WI38 (cell line): ENCODE results near the gene CBFA2T3.

Experiments
- H3K4me3 ChIP-seq: 2 replicates; pipeline ENCODE4 v1.5.1; 2011; ENCODE audit warnings: low read depth, mild to moderate bottlenecking, control low read depth, low read length
- TF ChIP-seq, protein P1 (sequence below): IDR thresholded peaks from 2 replicates; pipeline ENCODE4 v1.5.1; 2012; ENCODE audit warnings: low read depth, mild to moderate bottlenecking, control low read depth, low read length

The CBFA2T3 gene

DNA sequence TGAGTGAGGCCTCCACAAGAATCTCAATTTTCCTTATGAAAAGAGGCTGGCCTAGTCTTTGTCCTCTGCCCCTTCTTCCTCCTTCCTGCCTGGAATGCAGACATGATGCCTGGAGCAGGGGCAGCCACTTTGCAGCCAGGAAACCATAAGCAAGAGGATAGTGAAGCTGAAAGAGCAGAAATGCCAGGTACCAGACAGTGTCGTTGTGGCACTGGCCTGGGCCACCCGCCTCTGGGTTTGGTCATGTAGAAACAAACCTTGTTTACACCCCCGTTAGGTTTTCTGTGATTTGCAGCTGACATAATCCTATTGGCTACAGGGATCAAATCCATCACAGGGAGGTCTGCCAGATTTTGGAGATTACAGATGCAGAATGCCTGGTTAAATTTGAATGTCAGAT is 16.5 kb downstream of the CBFA2T3 start:
- TF ChIP-seq, protein P1, sequence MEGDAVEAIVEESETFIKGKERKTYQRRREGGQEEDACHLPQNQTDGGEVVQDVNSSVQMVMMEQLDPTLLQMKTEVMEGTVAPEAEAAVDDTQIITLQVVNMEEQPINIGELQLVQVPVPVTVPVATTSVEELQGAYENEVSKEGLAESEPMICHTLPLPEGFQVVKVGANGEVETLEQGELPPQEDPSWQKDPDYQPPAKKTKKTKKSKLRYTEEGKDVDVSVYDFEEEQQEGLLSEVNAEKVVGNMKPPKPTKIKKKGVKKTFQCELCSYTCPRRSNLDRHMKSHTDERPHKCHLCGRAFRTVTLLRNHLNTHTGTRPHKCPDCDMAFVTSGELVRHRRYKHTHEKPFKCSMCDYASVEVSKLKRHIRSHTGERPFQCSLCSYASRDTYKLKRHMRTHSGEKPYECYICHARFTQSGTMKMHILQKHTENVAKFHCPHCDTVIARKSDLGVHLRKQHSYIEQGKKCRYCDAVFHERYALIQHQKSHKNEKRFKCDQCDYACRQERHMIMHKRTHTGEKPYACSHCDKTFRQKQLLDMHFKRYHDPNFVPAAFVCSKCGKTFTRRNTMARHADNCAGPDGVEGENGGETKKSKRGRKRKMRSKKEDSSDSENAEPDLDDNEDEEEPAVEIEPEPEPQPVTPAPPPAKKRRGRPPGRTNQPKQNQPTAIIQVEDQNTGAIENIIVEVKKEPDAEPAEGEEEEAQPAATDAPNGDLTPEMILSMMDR = no peak
- no peak overlapping the region for H3K4me3 ChIP-seq

DNA sequence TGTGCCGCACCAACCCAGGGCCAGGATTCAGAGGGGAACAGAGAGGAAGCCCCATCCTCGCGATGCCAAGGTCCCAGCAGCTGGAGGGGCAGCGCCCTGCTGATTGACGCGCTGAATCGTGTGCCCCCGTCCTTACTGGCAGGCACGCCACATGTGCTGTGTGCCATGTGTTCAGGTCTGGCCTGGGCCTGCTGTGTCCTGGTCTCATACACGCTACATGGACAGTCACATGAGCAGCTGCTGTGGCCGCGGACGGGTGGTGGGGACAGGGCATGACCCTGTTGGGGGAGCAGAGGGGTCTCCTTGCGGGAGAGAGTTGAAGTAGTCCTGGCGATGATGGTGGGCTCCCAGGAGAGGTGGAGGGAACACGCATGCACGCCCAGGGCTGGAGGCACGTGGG is 18.0 kb downstream of the CBFA2T3 start:
- H3K4me3 ChIP-seq = no peak overlapping the region
- TF ChIP-seq, protein P1 = no peak

DNA sequence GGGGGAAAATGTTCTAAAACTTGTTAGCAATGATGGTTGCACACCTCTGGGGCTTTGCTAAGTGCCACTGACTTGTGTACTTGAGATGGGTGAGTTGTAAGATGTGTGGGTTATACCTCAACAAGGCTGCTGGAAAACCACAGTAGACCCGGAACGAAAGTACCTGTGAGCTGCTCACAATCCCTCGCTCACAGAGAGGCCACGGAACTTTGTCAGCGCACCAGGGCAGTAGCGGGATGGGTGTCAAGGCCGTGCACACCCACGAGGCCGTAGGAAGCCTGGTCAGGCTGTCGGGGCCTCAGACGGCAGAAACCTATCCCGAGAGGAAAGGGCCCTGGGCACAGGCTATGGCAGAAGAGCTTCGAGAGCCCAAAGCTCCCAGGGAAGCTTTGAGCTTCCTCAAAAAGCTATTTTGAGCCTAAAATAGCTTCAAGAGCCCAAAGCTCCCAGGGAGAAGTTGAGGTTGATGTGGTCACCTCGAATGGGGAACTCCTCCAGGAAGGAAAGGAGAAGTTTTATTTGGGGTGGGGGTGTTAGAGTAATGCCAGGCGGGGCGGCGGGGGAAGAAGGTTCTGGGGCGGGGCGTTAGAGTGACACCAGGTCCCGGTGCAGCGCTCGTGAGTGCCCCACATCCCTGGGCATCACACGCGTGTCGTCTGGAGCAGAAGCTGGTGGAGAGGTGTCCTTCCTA is 19.0 kb downstream of the CBFA2T3 start:
- H3K4me3 ChIP-seq = no peak overlapping the region
- TF ChIP-seq, protein P1 = no peak

DNA sequence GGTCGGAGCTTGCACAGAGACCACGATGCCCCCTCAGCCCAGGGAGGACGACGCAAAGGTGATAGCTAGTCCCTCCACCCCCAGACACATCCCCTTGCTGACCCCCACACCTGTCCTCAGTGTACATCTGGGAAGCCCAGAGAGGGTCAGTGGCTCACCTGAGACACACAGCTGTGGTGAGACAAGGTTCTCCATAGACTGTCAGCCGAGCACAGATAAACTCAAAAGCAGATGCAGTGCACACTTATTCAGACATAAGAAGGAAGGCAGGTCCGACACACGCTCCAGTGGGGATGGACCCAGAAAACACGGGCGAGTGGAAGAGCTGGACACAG is 19.6 kb downstream of the CBFA2T3 start:
- TF ChIP-seq, protein P1 = no peak
- H3K4me3 ChIP-seq = no peak overlapping the region

DNA sequence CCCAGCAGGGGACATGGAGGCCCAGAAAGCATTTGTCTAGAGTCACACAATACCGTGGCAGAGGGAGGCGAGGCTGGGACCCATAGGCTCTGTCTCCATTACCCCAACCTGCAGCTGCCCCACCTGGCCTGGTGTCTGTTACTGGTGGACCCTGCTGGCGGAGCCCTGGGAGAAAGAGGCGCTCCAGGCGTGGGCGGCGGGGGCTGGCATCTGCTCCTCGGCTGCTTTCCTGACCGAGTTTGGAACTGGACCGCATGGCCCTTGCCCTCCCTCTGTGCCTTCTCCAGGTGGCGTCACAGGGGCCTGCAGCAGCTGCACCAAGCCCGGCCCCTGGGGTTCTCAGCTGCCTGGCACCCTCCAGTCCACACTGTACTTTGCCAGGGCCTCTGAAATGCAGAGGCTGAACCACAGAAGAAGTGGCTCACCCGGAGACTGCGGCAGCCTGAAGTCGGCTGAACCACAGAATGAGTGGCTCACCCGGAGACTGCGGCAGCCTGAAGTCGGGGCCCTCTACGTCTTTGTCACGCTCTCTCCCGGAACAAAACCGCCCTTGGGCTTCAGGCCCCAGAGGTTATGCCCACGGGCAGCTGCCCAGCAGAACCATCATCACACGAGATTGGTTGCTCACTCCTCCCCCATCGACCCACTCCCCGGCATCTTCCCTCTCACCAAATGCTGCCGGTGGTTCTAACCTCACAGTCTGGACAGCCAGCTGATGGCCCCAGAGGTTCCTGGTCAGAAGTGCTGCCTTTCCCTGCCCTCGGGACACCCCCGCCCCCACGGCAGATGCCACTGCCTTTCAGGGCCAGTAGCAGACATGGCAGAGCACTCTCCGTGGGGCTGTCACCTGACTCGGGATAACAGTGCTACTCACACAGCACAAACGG is 20.2 kb downstream of the CBFA2T3 start:
- TF ChIP-seq, protein P1 = no peak
- no peak overlapping the region for H3K4me3 ChIP-seq

DNA sequence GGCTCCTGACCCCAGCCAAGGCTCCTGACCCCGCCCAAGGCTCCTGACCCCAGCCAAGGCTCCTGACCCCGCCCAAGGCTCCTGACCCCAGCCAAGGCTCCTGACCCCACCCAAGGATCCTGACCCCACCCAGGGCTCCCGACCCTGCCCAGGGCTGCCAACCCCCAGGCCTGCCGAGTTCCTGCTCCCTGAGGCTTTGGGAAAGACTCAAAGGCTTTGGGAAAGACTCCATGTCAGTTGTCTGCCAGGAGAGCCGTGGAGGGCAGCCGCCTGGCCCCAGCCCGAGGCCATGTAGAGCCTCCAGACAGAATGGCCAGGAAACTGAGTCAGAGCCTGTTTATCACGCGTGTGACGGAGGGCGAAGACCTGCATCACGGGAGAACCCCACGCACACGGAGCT is 21.1 kb downstream of the CBFA2T3 start:
- TF ChIP-seq, protein P1 = no peak
- no peak overlapping the region for H3K4me3 ChIP-seq

DNA sequence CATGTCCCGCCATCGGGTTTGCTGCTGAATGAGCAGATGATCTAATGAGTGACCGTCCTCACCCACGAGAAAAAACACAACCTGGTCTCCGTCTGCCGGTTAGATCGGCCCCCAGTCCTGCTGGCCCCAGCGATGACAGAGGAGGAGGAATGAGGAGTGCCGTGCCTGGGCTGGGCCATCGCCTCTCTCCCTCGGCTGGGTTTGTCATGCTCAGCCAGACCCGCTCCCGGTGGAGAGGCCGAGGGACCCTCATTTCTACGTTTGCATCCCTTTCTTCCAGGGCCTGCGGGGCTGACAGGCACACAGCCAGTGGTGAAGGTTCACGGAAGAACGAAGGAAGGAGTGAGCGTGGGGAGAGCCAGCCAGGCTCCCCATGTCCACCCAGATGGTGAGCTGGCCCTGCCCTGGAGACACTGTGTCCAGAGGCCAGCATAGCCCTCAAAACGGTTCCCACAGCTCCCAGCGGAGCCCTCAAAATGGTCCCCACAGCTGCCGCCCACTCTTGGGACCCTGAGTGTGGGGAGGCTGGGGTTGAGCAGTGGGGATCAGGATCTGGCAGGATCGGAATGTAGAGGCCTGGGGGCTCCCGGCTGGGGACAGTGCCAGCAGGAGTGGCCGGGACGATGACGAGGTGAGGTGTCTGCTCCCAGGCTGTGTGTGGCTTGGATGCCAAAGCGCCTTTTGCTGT is 23.9 kb downstream of the CBFA2T3 start:
- no peak overlapping the region for H3K4me3 ChIP-seq
- TF ChIP-seq, protein P1 = no peak
